Measurements from ENCODE around the gene PROM1. TPM values are rescaled to one million over a fixed set of nuclear protein-coding genes. Genes with fewer than 3 reads are reported as not detected.

Gene PROM1
- total RNA-seq, 2 donors from 2014 or later, result 34.3 to 63.9 TPM

GRCh38 chr4:15942283-15942682 lies 141.5 kb downstream of the PROM1 start:
- Histone ChIP-seq H3K9ac (ENCODE audit: low read depth in 2 of 2, low read length in 2 of 2) (no peak overlapping the region), H3K4me3 (no peak overlapping the region), H3K4me1 (no peaks in the 10 kb centered on the region), H3K27me3 (no peaks in the 10 kb centered on the region), H3K27ac (no peak overlapping the region), H3K9me3 (no peaks in the 10 kb centered on the region), H3K36me3 (no peaks in the 10 kb centered on the region)
- intact Hi-C loops (cut with DNase I), result no loop called here
- TF ChIP-seq, protein P1, sequence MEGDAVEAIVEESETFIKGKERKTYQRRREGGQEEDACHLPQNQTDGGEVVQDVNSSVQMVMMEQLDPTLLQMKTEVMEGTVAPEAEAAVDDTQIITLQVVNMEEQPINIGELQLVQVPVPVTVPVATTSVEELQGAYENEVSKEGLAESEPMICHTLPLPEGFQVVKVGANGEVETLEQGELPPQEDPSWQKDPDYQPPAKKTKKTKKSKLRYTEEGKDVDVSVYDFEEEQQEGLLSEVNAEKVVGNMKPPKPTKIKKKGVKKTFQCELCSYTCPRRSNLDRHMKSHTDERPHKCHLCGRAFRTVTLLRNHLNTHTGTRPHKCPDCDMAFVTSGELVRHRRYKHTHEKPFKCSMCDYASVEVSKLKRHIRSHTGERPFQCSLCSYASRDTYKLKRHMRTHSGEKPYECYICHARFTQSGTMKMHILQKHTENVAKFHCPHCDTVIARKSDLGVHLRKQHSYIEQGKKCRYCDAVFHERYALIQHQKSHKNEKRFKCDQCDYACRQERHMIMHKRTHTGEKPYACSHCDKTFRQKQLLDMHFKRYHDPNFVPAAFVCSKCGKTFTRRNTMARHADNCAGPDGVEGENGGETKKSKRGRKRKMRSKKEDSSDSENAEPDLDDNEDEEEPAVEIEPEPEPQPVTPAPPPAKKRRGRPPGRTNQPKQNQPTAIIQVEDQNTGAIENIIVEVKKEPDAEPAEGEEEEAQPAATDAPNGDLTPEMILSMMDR (IDR thresholded peaks at IDR 0.05), result no peak
- DNase-seq, result no peak

DNA sequence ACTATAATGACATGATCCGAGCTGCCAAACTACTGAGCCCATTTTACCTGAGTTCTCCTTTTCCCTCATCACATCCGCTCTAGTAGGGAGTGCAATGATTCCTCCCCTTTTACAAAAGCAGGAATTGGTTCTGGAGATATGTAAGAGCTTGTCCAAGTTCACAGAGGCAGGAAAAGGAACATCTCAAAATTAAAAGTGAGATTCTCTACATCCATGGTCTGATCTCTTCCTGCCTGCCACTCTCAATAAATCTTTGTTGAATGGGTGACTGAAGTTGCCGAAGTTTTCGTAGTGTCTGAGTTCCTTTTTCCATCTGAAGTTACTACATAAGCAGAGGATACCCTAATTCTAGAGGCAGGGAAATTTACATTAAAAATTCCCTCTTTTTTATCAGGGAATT lies 145.2 kb downstream of the PROM1 start, which contains the start of gene FGFBP1:
Gene FGFBP1, minus strand, starts transcription at position 101 of the 400 bp plus-strand sequence. CDS start 2,108 bp downstream, outside the sequence.
- Histone ChIP-seq H3K27me3 (no peaks in the 10 kb centered on the region), H3K4me1 (no peaks in the 10 kb centered on the region), H3K4me3 (peak within 1 kb of the TSS; percentile 24), H3K36me3 (no peaks in the 10 kb centered on the region), H3K27ac (peak within 1 kb of the TSS; percentile 83), H3K9me3 (no peaks in the 10 kb centered on the region), H3K9ac (ENCODE audit: low read depth in 2 of 2, low read length in 2 of 2) (peak within 1 kb of the TSS; percentile 47 to 54)
- DNase-seq, result no peak
- intact Hi-C loops (cut with DNase I), result no loop called here
- TF ChIP-seq, protein P1 (IDR thresholded peaks at IDR 0.05), result no peak

DNA sequence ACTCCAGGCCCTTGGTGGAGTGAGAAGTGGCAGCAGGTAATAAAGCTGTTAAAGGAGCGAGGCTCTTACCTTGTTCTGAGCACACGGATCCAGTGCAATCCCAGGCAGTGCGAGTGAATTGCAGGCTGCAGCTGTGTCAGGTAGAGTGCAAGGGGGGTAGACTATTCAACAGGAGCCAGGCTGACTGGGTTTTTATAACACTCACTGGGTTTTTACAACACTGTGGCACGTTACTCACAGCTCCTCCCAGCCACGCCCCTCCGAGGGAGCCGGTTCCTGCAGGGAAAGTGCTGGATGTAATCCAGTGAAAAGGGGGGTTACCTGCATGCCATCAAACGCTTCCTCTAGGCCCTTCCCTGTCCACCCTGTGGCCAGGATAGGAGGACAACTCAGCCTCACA lies 145.6 kb downstream of the PROM1 start:
- Histone ChIP-seq H3K27ac (peak overlapping the region; percentile 83), H3K4me1 (no peaks in the 10 kb centered on the region), H3K4me3 (peak overlapping the region; percentile 24), H3K27me3 (no peaks in the 10 kb centered on the region), H3K9ac (ENCODE audit: low read depth in 2 of 2, low read length in 2 of 2) (peak overlapping the region in 1 of 2 donors; percentile 47), H3K36me3 (no peaks in the 10 kb centered on the region), H3K9me3 (no peaks in the 10 kb centered on the region)
- intact Hi-C loops (cut with DNase I), result no loop called here
- TF ChIP-seq, protein P1 (IDR thresholded peaks at IDR 0.05), result no peak
- peak; percentile 94 for DNase-seq

GRCh38 chr4:15936495-15936894 lies 147.3 kb downstream of the PROM1 start:
- DNase-seq, result peak; percentile 73
- peak overlapping the region; percentile 9 for H3K4me3 ChIP-seq
- H3K9me3 ChIP-seq, result no peaks in the 10 kb centered on the region
- no peaks in the 10 kb centered on the region for H3K4me1 ChIP-seq
- H3K27me3 ChIP-seq, result no peaks in the 10 kb centered on the region
- no peaks in the 10 kb centered on the region for H3K36me3 ChIP-seq
- peak overlapping the region; percentile 32 for H3K27ac ChIP-seq
- no peak overlapping the region for H3K9ac ChIP-seq (ENCODE audit: low read depth in 2 of 2, low read length in 2 of 2)
- TF ChIP-seq, protein P1 (IDR thresholded peaks at IDR 0.05), result no peak
- intact Hi-C loops (cut with DNase I), result no loop called here

GRCh38 chr4:15935504-15936402 lies 148.1 kb downstream of the PROM1 start:
- H3K4me1 ChIP-seq, result no peaks in the 10 kb centered on the region
- H3K4me3 ChIP-seq, result no peak overlapping the region
- no peak overlapping the region for H3K27ac ChIP-seq
- H3K27me3 ChIP-seq, result no peaks in the 10 kb centered on the region
- no peak overlapping the region for H3K9ac ChIP-seq (ENCODE audit: low read depth in 2 of 2, low read length in 2 of 2)
- H3K36me3 ChIP-seq, result no peaks in the 10 kb centered on the region
- DNase-seq, result no peak
- TF ChIP-seq, protein P1 (IDR thresholded peaks at IDR 0.05), result no peak
- H3K9me3 ChIP-seq, result no peaks in the 10 kb centered on the region
- intact Hi-C loops (cut with DNase I), result no loop called here

Measured in colonic mucosa (tissue), 4 donors.